WI38 (cell line): ENCODE results near the gene BCOR.

Source experiments
- H3K4me3 ChIP-seq: 2 replicates; pipeline ENCODE4 v1.5.1; 2011; ENCODE audit warnings: low read depth, mild to moderate bottlenecking, control low read depth, low read length
- TF ChIP-seq, protein P1 (sequence below): IDR thresholded peaks from 2 replicates; pipeline ENCODE4 v1.5.1; 2012; ENCODE audit warnings: low read depth, mild to moderate bottlenecking, control low read depth, low read length

The BCOR gene

DNA sequence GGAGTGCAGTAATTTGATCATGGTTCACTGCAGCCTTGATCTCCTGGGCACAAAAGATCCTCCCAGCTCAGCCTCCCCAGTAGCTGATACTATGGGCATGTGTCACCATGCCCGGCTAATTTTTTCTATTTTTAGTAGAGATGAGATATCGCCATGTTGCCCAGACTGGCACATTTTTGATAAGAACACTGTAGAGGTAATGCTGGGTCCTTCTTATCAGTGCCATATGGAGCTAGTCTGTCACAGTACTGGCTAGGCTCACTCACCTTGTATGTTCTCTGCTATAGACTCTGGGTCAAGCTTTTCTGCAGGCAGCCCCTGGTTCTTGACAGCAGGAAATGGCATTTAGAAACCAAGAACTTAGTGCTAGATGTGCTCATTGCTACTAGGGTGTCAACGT lies 53.9 kb downstream of the BCOR start:
- TF ChIP-seq, protein P1, sequence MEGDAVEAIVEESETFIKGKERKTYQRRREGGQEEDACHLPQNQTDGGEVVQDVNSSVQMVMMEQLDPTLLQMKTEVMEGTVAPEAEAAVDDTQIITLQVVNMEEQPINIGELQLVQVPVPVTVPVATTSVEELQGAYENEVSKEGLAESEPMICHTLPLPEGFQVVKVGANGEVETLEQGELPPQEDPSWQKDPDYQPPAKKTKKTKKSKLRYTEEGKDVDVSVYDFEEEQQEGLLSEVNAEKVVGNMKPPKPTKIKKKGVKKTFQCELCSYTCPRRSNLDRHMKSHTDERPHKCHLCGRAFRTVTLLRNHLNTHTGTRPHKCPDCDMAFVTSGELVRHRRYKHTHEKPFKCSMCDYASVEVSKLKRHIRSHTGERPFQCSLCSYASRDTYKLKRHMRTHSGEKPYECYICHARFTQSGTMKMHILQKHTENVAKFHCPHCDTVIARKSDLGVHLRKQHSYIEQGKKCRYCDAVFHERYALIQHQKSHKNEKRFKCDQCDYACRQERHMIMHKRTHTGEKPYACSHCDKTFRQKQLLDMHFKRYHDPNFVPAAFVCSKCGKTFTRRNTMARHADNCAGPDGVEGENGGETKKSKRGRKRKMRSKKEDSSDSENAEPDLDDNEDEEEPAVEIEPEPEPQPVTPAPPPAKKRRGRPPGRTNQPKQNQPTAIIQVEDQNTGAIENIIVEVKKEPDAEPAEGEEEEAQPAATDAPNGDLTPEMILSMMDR, result no peak
- no peak overlapping the region for H3K4me3 ChIP-seq

DNA sequence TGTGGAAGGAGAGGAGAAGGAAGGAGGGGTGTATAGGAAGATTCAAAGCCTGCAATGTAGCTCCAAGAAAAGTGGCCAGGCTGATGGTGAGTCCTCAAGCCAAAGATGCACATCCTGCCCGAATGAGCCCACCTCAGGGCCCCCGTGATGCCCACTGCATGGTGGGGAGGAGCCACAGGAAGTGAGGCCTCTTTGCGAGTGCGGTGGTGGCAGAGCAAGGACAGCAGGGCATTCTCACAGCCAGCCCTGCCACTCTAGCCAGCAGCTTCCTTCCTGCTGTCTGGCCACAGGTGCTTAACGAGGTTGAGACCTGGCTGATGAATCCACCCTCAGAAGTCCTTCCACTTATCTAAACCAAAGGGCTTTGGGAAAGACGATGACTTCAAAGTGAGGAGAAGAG lies 55.8 kb downstream of the BCOR start:
- H3K4me3 ChIP-seq, result no peak overlapping the region
- TF ChIP-seq, protein P1, result no peak

DNA sequence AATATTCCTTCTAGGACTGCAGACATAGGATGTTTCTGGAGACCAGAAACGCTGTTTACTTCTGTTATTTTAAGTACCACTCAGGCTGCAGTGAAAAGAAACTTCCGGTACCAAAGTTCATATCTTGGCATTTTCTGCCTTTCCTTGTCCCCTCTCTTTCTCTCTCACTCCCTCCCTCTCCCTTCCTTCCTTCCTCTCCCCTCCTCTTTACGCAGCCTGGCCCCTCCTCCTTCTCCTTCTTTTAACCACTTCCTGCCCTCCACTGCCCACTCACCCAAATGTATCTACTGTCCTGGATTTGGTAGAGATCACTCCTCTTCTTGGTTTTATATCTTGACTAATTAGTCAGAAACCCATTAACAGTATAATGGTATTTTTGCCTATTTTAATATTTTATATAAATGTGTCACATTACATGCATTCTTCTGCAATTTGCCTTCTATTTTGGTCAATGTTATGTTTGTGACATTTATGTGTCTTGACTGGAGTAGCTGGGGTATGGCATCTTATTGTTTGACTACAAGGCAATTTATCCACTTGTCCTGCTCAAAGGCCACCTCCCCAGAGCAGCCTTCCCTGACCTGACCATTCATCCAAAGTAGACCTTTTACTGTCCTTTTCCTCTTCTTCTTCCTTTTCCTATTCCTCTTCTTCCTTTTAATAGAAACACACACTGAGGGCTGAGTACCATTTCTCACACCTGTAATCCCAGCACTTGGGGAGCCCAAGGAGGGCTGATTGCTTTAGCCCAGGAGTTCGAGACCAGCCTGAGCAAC lies 56.9 kb downstream of the BCOR start:
- no peak overlapping the region for H3K4me3 ChIP-seq
- TF ChIP-seq, protein P1, result no peak

DNA sequence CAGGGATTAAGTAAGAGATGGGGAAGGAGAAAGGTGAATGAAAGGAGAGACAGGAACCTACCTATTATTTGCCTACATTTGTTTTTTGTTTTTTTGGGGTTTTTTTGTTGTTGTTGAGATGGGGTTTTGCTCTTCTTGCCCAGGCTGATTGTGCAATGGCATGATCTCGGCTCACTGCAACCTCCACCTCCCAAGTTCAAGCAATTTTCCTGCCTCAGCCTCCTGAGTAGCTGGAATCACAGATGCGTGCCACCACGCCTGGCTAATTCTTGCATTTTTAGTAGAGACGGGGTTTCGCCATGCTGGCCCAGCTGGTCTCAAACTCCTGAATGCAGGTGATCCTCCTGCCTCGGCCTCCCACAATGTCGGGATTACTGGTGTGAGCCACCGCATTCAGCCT lies 57.9 kb downstream of the BCOR start:
- no peak overlapping the region for H3K4me3 ChIP-seq
- TF ChIP-seq, protein P1, result no peak

DNA sequence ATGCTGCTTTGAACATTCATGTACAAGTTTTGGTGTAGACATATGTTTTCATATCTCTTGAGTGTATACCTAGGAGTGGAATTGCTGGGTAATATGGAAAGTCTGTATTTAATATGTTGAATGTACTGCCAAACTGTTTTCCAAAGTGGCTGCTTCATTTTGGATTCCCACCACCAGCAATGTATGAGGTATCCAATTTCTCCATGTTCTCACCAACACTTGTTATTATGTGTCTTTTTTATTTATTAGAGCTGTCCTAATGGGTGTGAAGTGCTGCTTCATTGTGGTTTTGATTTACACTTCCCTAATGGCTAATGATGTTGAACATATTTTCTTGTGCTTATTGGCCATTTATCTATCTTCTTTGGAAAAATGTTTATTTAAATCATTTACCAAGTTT lies 60.4 kb downstream of the BCOR start:
- H3K4me3 ChIP-seq, result no peak overlapping the region
- TF ChIP-seq, protein P1, result no peak

DNA sequence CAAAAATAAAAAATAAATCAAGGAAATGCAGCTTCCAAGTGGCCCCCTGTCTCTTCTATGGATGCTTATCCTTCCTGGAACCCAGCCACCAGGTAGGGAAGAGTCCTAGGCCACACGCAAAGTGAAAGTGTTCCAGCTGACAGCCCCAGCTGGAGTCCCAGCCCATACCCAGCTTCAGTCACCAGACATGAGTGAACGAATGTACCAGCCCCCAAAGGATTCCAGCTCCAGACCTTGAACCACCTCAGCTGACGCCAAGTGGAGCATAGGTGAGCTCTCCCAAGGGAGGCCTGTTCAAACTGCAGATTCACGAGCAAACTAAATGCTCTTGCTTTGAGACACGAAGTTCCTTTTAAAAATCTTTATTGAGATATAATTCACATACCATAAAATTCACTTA lies 62.0 kb downstream of the BCOR start:
- TF ChIP-seq, protein P1, result no peak
- no peak overlapping the region for H3K4me3 ChIP-seq

DNA sequence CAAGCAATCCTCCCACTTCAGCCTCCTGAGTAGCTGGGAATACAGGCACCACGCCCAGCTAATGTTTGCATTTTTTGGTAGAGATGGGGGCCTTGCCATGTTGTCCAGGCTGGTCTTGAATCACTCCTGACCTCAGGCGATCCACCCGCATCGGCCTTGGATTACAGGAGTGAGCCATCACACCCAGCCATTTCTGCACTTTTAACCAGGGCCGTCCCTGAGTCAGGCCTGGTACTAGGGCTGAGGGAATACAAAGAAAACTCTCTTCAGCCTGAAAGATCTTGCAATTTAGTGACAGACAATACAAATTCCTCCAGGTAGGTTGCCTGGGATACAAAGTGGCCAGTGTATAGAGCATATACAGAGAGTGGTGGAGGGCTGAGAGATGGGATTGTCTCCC lies 65.8 kb downstream of the BCOR start:
- TF ChIP-seq, protein P1, result no peak
- H3K4me3 ChIP-seq, result no peak overlapping the region
